Measurements from ENCODE around the gene NPAS2. TPM values are rescaled to one million over a fixed set of nuclear protein-coding genes. Genes with fewer than 3 reads are reported as not detected.

Gene NPAS2
- total RNA-seq (2021; fragmentation: NEBNext Ultra II Directional; extraction: Animal tissue kit (Norgen Biotek cat#: 25700)) = 0.65 and 1.8 TPM in 2 replicates
- 1.9 TPM in 2 replicates for polyA plus RNA-seq (2011; rRNA removed)
- 1.5 TPM for polyA plus RNA-seq (2011; cell fraction: cytosol; rRNA removed)
- 2.5 TPM for polyA plus RNA-seq (2011; cell fraction: nucleus; rRNA removed)
- 0.81 to 3.5 TPM (median 1.9 TPM) in 4 replicates for polyA plus RNA-seq (2012, experiment 1 of 2)
- 0.34 TPM for polyA plus RNA-seq (2012, experiment 2 of 2)
- polyA plus RNA-seq (2013, experiment 1 of 2) = 1.0 TPM
- polyA plus RNA-seq (2013, experiment 2 of 2) = 0.90 TPM
- 2.2 and 2.3 TPM in 2 replicates for polyA minus RNA-seq (2011; rRNA and poly(A)+ RNA removed)
- 4.0 TPM for polyA minus RNA-seq (2011; cell fraction: cytosol; rRNA and poly(A)+ RNA removed)
- 2.3 TPM for polyA minus RNA-seq (2011; cell fraction: nucleus; rRNA and poly(A)+ RNA removed)
- long read RNA-seq, experiment 1, partial matches to known transcripts = 0 of 1 reads
- long read RNA-seq, experiment 1, other reads (novel, unspliced or antisense) = 1 of 1 reads
- long read RNA-seq, experiment 2 = 0 reads

GRCh38 chr2:100819370-100820272 is at the start of gene NPAS2:
Gene NPAS2, plus strand, starts transcription at chr2:100820139. Its CDS starts 84,616 bp downstream, at chr2:100904755.
- H3K27me3 ChIP-seq (replicated peaks in 1 of 4; ENCODE audit: control insufficient read depth in 3 of 4, extremely low read depth in 1 of 4, insufficient read depth in 3 of 4, low read length in 3 of 4) = peaks cover 21 to 57% (median 47%) of the 10 kb centered on the region in 4 experiments
- H3K18ac ChIP-seq (ENCODE audit: extremely low read depth, low read length) = peak within 1 kb of the TSS; percentile 48
- peak within 1 kb of the TSS; percentile 40; the same call in 1 of the 2 replicates for H2AFZ ChIP-seq (ENCODE audit: low read length)
- H3K9ac ChIP-seq (replicated peaks in 1 of 4; ENCODE audit: extremely low read depth in 1 of 4, low read depth in 3 of 4, low read length in 3 of 4) = peak within 1 kb of the TSS in 2 of 4 experiments; percentile 4 to 26; a peak in 2 of 7 replicates
- no peaks in the 10 kb centered on the region for H3K79me1 ChIP-seq (ENCODE audit: low read depth, low read length)
- H2AK5ac ChIP-seq (ENCODE audit: low read depth, low read length) = no peak within 1 kb of the TSS
- POLR2A ChIA-PET (ENCODE audit: partially characterized antibody) = interaction anchor here (0.7 to 1.4 kb wide), 4 partner anchors 10 to 257 kb away, joined by 3 to 5 read pairs (median 4); partner anchors contain the start of genes PDCL3 and RPL31
- no peaks in the 10 kb centered on the region for H3K9me3 ChIP-seq (ENCODE audit: insufficient read depth in 2 of 2, low read depth in 1 of 2, low read length in 1 of 2)
- no peak within 1 kb of the TSS for H3K27ac ChIP-seq (ENCODE audit: low read depth, low read length)
- peaks cover 16% of the 10 kb centered on the region; the same call in 1 of the 2 replicates for H3K23me2 ChIP-seq (ENCODE audit: low read depth, low read length)
- H2BK12ac ChIP-seq (ENCODE audit: low read depth, low read length) = no peak within 1 kb of the TSS
- peak within 1 kb of the TSS; percentile 90 to 98 for H3K4me2 ChIP-seq (ENCODE audit: insufficient read depth in 1 of 2, low read depth in 2 of 2, low read length in 2 of 2)
- no peak within 1 kb of the TSS for H2BK20ac ChIP-seq (ENCODE audit: low read length)
- H3K4me1 ChIP-seq (replicated peaks in 1 of 4; ENCODE audit: control insufficient read depth in 3 of 4, insufficient read depth in 4 of 4, low read length in 3 of 4) = peaks cover 0 to 17% (median 6%) of the 10 kb centered on the region in 4 experiments; a peak in 5 of 7 replicates
- CTCF ChIA-PET (ENCODE audit: partially characterized antibody) = interaction anchor here (0.5 to 1.6 kb wide), 7 partner anchors 12 to 213 kb away, joined by 3 to 4 read pairs (median 3); no protein-coding TSS in a partner anchor
- no peaks in the 10 kb centered on the region for H4K20me1 ChIP-seq (replicated peaks in 1 of 2; ENCODE audit: control insufficient read depth in 1 of 2, insufficient read depth in 2 of 2, low read length in 2 of 2)
- H2BK5ac ChIP-seq (ENCODE audit: low read depth, low read length) = no peak within 1 kb of the TSS
- H2BK120ac ChIP-seq (replicated peaks; ENCODE audit: low read depth, low read length) = no peak within 1 kb of the TSS
- WGBS, 2 experiments (ENCODE audit: extremely low coverage in 1 of 2, insufficient coverage in 1 of 2, insufficient read length in 1 of 2, insufficient replicate concordance in 2 of 2, low coverage in 1 of 2, low lambda C conversion rate in 2 of 2, missing lambda C conversion rate in 1 of 2) = 2% methylated on average over 10 of the region's 91 CpGs; no CpG with 5 or more reads in 1 of the 2 experiments
- H3K4me3 ChIP-seq (ENCODE audit: extremely low read depth in 1 of 4, insufficient read depth in 2 of 4, low read depth in 3 of 4, low read length in 4 of 4) = peak within 1 kb of the TSS; percentile 45 to 73 (median 52)
- no peak within 1 kb of the TSS for H3K56ac ChIP-seq (replicated peaks; ENCODE audit: insufficient read length, low read depth, low read length)
- no peaks in the 10 kb centered on the region for H3K79me2 ChIP-seq (ENCODE audit: control insufficient read depth in 1 of 2, insufficient read depth in 2 of 2, low read length in 2 of 2)
- H4K91ac ChIP-seq (replicated peaks; ENCODE audit: insufficient read length, low read length) = no peak within 1 kb of the TSS
- no peak within 1 kb of the TSS for H4K5ac ChIP-seq (ENCODE audit: insufficient read length, low read depth, low read length)
- H4K8ac ChIP-seq (ENCODE audit: extremely low read depth, insufficient read depth, low read length) = peak within 1 kb of the TSS; percentile 90
- FAIRE-seq (no peak), DNase-seq (ENCODE audit: low read depth in 1 of 2, low spot score in 2 of 2) (peak in 1 of 2 experiments; percentile 60)
- H3K14ac ChIP-seq (ENCODE audit: insufficient read length) = no peak within 1 kb of the TSS
- no peak within 1 kb of the TSS for H3K4ac ChIP-seq (replicated peaks; ENCODE audit: insufficient read length, low read depth, low read length)
- no peak within 1 kb of the TSS for H3K23ac ChIP-seq (ENCODE audit: insufficient read length)
- TF ChIP-seq EGR1 (IDR thresholded peaks at IDR 0.05; ENCODE audit: borderline replicate concordance, low read depth, low read length) (no peak), SUZ12 (IDR thresholded peaks at IDR 0.05; ENCODE audit: low read length) (0 out of 2 replicates have a peak, but pooled peaks have one; percentile 3), KDM4A (IDR thresholded peaks at IDR 0.05; ENCODE audit: low read depth, low read length, severe bottlenecking) (peak; percentile 6)
- H2BK15ac ChIP-seq (ENCODE audit: low read length) = no peak within 1 kb of the TSS
- H3K36me3 ChIP-seq (ENCODE audit: control insufficient read depth in 2 of 4, insufficient read depth in 4 of 4, low read length in 3 of 4) = no peaks in the 10 kb centered on the region

All from H1 (cell line).